Vagina (tissue), 2 donors: ENCODE measurements around the gene GDI1. TPM values are rescaled to one million over a fixed set of nuclear protein-coding genes. Genes with fewer than 3 reads are reported as not detected.

ENCODE experiments used
- DNase-seq, 2 donors: peaks; one replicate each; pipeline ENCODE4 v3.0.0-alpha.2; 2017; ENCODE audit errors: extremely low spot score in 2 of 2
- H3K27ac ChIP-seq: fragments of 200-600 bp; sonication (generic); one replicate; pipeline ENCODE4 v1.5.1; 2019
- H3K27me3 ChIP-seq: fragments of 200-600 bp; sonication (generic); one replicate; pipeline ENCODE4 v1.5.1; 2019
- H3K36me3 ChIP-seq, 2 donors: fragments of 200-600 bp; sonication (generic); one replicate each; pipeline ENCODE4 v1.5.1; 2017 to 2019
- H3K4me1 ChIP-seq: fragments of 200-600 bp; sonication (generic); one replicate; pipeline ENCODE4 v1.5.1; 2019
- H3K4me3 ChIP-seq, 2 donors: fragments of 200-600 bp; sonication (generic); 1 replicate in 1 of 2; 2 replicates in 1 of 2; pipeline ENCODE4 v1.5.1; 2016 to 2019
- H3K9me3 ChIP-seq: fragments of 200-600 bp; sonication (generic); one replicate; pipeline ENCODE4 v1.5.1; 2019
- CTCF ChIP-seq, 3 experiments: fragments of 450-650 bp in 2 of 3; fragments of 200-600 bp in 1 of 3; sonication (generic) in 1 of 3; IDR thresholded peaks; one replicate each; pipeline ENCODE4 v1.5.1; 2017 to 2019; ENCODE audit warnings: antibody characterized with exemption in 3 of 3, mild to moderate bottlenecking in 2 of 3, moderate library complexity in 2 of 3
- POLR2A ChIP-seq, 2 donors: fragments of 450-650 bp; IDR thresholded peaks; one replicate each; pipeline ENCODE4 v1.6.1; 2017; ENCODE audit warnings: antibody characterized with exemption in 2 of 2, mild to moderate bottlenecking in 2 of 2, moderate library complexity in 2 of 2
- POLR2AphosphoS5 ChIP-seq, 2 donors: sonication (generic); formaldehyde crosslinking; IDR thresholded peaks; one replicate each; pipeline ENCODE4 v1.9.0; 2017; ENCODE audit warnings: antibody characterized with exemption in 2 of 2, mild to moderate bottlenecking in 2 of 2, low read depth in 1 of 2; ENCODE audit not compliant: insufficient read depth in 1 of 2
- intact Hi-C: fragments of 100-400 bp; cut with DNase I; formaldehyde crosslinking; loops from one replicate; pipeline ENCODE4 v1.15.1; 2023
- total RNA-seq: library from RNA; depleted of rRNA; stranded (reverse); fragments of >200 nt; gene quantifications from one replicate; pipeline ENCODE4 v1.2.3, GENCODE V29; 2016

Gene GDI1
- total RNA-seq, 1 donor from 2014 or later, result 116 TPM

- DNase-seq, result no peak
- Histone ChIP-seq H3K4me3 (no peak overlapping the region), H3K4me1 (peaks cover 21% of the 10 kb centered on the region), H3K36me3 (peaks cover 0 to 20% of the 10 kb centered on the region in 2 donors), H3K27me3 (no peaks in the 10 kb centered on the region), H3K27ac (no peak overlapping the region), H3K9me3 (no peaks in the 10 kb centered on the region)
- TF ChIP-seq POLR2A (IDR thresholded peaks at IDR 0.05) (no peak), CTCF (IDR thresholded peaks at IDR 0.05) (no peak), POLR2AphosphoS5 (IDR thresholded peaks at IDR 0.05; ENCODE audit: insufficient read depth in 1 of 2, low read depth in 1 of 2) (no peak)
- intact Hi-C loops, result no loop called here
Observed at GRCh38 chrX:154401045-154401799, 35.7 kb upstream of the GDI1 start.

GRCh38 chrX:154401918-154402621 is 34.9 kb upstream of the GDI1 start:
- no peaks in the 10 kb centered on the region for H3K9me3 ChIP-seq
- H3K4me3 ChIP-seq, result no peak overlapping the region
- intact Hi-C loops, result no loop called here
- H3K27me3 ChIP-seq, result no peaks in the 10 kb centered on the region
- TF ChIP-seq POLR2A (IDR thresholded peaks at IDR 0.05) (no peak), CTCF (IDR thresholded peaks at IDR 0.05) (no peak), POLR2AphosphoS5 (IDR thresholded peaks at IDR 0.05; ENCODE audit: insufficient read depth in 1 of 2, low read depth in 1 of 2) (no peak)
- peaks cover 0 to 20% of the 10 kb centered on the region in 2 donors for H3K36me3 ChIP-seq
- no peak overlapping the region for H3K27ac ChIP-seq
- peaks cover 21% of the 10 kb centered on the region for H3K4me1 ChIP-seq
- DNase-seq, result no peak

- H3K27ac ChIP-seq, result no peak overlapping the region
- H3K36me3 ChIP-seq, result peaks cover 0 to 20% of the 10 kb centered on the region in 2 donors
- H3K9me3 ChIP-seq, result no peaks in the 10 kb centered on the region
- TF ChIP-seq CTCF (IDR thresholded peaks at IDR 0.05) (no peak), POLR2AphosphoS5 (IDR thresholded peaks at IDR 0.05; ENCODE audit: insufficient read depth in 1 of 2, low read depth in 1 of 2) (no peak), POLR2A (IDR thresholded peaks at IDR 0.05) (no peak)
- no peak for DNase-seq
- intact Hi-C loops, result no loop called here
- no peak overlapping the region for H3K4me3 ChIP-seq
- peaks cover 21% of the 10 kb centered on the region for H3K4me1 ChIP-seq
- no peaks in the 10 kb centered on the region for H3K27me3 ChIP-seq
Observed at GRCh38 chrX:154402622-154403127, 34.3 kb upstream of the GDI1 start.

GRCh38 chrX:154403192-154403591 is 33.8 kb upstream of the GDI1 start:
- Histone ChIP-seq H3K9me3 (no peaks in the 10 kb centered on the region), H3K27me3 (no peaks in the 10 kb centered on the region), H3K36me3 (peaks cover 0 to 20% of the 10 kb centered on the region in 2 donors), H3K4me3 (no peak overlapping the region), H3K4me1 (peaks cover 21% of the 10 kb centered on the region), H3K27ac (no peak overlapping the region)
- no peak for TF ChIP-seq POLR2AphosphoS5 (IDR thresholded peaks at IDR 0.05; ENCODE audit: insufficient read depth in 1 of 2, low read depth in 1 of 2)
- TF ChIP-seq POLR2A (IDR thresholded peaks at IDR 0.05), result no peak
- no peak for TF ChIP-seq CTCF (IDR thresholded peaks at IDR 0.05)
- intact Hi-C loops, result no loop called here
- no peak for DNase-seq
